CD14-positive monocyte (primary cell): ENCODE results near the gene OR52W1. TPM values are rescaled to one million over a fixed set of nuclear protein-coding genes. Genes with fewer than 3 reads are reported as not detected.

Source experiments
- polyA plus RNA-seq, 3 donors: library from polyadenylated mRNA; depleted of rRNA in 1 of 3; unstranded in 2 of 3; stranded (reverse) in 1 of 3; fragments of 300-500 nt in 2 of 3; fragments of >200 nt in 1 of 3; fragmentation: Illumina TruSeq in 2 of 3; gene quantifications; 1 replicate in 2 of 3; 2 replicates in 1 of 3; pipeline ENCODE4 v1.2.3, GENCODE V29; 2012 to 2021

The OR52W1 gene
- polyA plus RNA-seq, 3 donors, result not detected

Other genes starting within 250 kb of the OR52W1 start
- not detected for gene OR56A5, start 230.7 kb upstream of the OR52W1 start, polyA plus RNA-seq
- gene OR52L1, start 212.2 kb upstream of the OR52W1 start, polyA plus RNA-seq, result not detected
- gene OR56A4, start 192.3 kb upstream of the OR52W1 start, polyA plus RNA-seq, result not detected
- under 1 TPM in 1 of 3 donors, not detected in 2; 0.01 TPM for gene OR56A1, start 168.5 kb upstream of the OR52W1 start, polyA plus RNA-seq
- not detected for gene OR56B4, start 91.5 kb upstream of the OR52W1 start, polyA plus RNA-seq
- not detected for gene OR52B2, start 28.9 kb upstream of the OR52W1 start, polyA plus RNA-seq
- not detected for gene C11orf42, start 6.3 kb downstream of the OR52W1 start, polyA plus RNA-seq
- 10 to 100 TPM; 14.2 to 64.1 (median 18.9) TPM for gene FHIP1B, start 35.4 kb downstream of the OR52W1 start, polyA plus RNA-seq
- under 1 TPM in 1 of 3 donors, not detected in 2; 0.69 TPM for gene CNGA4, start 39.9 kb downstream of the OR52W1 start, polyA plus RNA-seq
- not detected for gene CCKBR, start 60.6 kb downstream of the OR52W1 start, polyA plus RNA-seq
- 10 to 100 TPM in 2 of 3 donors, 1 to 10 TPM in 1; 3.1 to 13.6 (median 11.2) TPM for gene CAVIN3, start 121.3 kb downstream of the OR52W1 start, polyA plus RNA-seq
- gene SMPD1, start 191.2 kb downstream of the OR52W1 start, polyA plus RNA-seq, result 10 to 100 TPM in 1 of 3 donors, 1 to 10 TPM in 2; 4.2 to 22.6 (median 4.9) TPM
- 1 to 10 TPM in 2 of 3 donors, under 1 TPM in 1; 0.85 to 2.5 (median 2.4) TPM for gene APBB1, start 219.9 kb downstream of the OR52W1 start, polyA plus RNA-seq
- gene HPX, start 241.8 kb downstream of the OR52W1 start, polyA plus RNA-seq, result under 1 TPM in 1 of 3 donors, not detected in 2; 0.40 TPM